HG03571 (cell line): ENCODE data around the gene NKAP.
A peak's percentile ranks its signal among the peaks of the same experiment; 100 is the strongest.
"Not testable (repeated sequence)": the region's sequence is repeated elsewhere in the genome, so short reads cannot be mapped to it uniquely, and the experiment has no call there.

ENCODE experiments used
- ATAC-seq: cut with Tn5 transposase; IDR thresholded peaks from one replicate; pipeline ENCODE4 v1.9.1; 2021; ENCODE audit not compliant: unreplicated experiment

The NKAP gene

GRCh38 chrX:119943185-119943988, at the start of gene NKAP:
Gene NKAP (minus strand): TSS chrX:119943751. CDS start chrX:119943605, 146 bp downstream.
- peak; percentile 82 for ATAC-seq

- no peak for ATAC-seq
Observed at GRCh38 chrX:119991005-119991787, 47.6 kb upstream of the NKAP start.

GRCh38 chrX:119990556-119991004, 47.0 kb upstream of the NKAP start:
- ATAC-seq, result no peak

GRCh38 chrX:119989905-119990555, 46.5 kb upstream of the NKAP start:
- no peak for ATAC-seq

- no peak for ATAC-seq
Observed at GRCh38 chrX:119986203-119986602, 42.7 kb upstream of the NKAP start.

GRCh38 chrX:119984652-119985051, 41.1 kb upstream of the NKAP start:
- no peak for ATAC-seq

GRCh38 chrX:119983494-119983893, 39.9 kb upstream of the NKAP start:
- ATAC-seq, result no peak

GRCh38 chrX:119982145-119982544, 38.6 kb upstream of the NKAP start:
- ATAC-seq, result no peak

- ATAC-seq, result no peak
Observed at GRCh38 chrX:119981286-119982070, 37.9 kb upstream of the NKAP start.

- ATAC-seq, result not testable (repeated sequence)
Observed at GRCh38 chrX:119977172-119977571, 33.6 kb upstream of the NKAP start.

GRCh38 chrX:119971184-119971583, 27.6 kb upstream of the NKAP start:
- ATAC-seq, result no peak

- no peak for ATAC-seq
Observed at GRCh38 chrX:119970574-119970973, 27.0 kb upstream of the NKAP start.

- ATAC-seq, result not testable (repeated sequence)
Observed at GRCh38 chrX:119966837-119967236, 23.3 kb upstream of the NKAP start.

GRCh38 chrX:119960625-119961024, 17.1 kb upstream of the NKAP start:
- no peak for ATAC-seq

- not testable (repeated sequence) for ATAC-seq
Observed at GRCh38 chrX:119955807-119956570, 12.4 kb upstream of the NKAP start.

- no peak for ATAC-seq
Observed at GRCh38 chrX:119954374-119954773, 10.8 kb upstream of the NKAP start.

GRCh38 chrX:119948381-119948780, 4.8 kb upstream of the NKAP start:
- no peak for ATAC-seq

GRCh38 chrX:119945481-119945880, 1.9 kb upstream of the NKAP start:
- ATAC-seq, result no peak

GRCh38 chrX:119942831-119943184, 743 bp downstream of the NKAP start:
- no peak for ATAC-seq

- ATAC-seq, result no peak
Observed at GRCh38 chrX:119942173-119942819, 1.3 kb downstream of the NKAP start.
